WTC11 (cell line): Measurements from ENCODE around the gene NAALADL1. TPM values are rescaled to one million over a fixed set of nuclear protein-coding genes. Genes with fewer than 3 reads are reported as not detected.

Experiments used
- ATF2 ChIP-seq: sonication (generic); formaldehyde crosslinking; IDR thresholded peaks from 2 replicates; pipeline ENCODE4 v1.8.1; 2022; ENCODE audit warnings: low read depth, missing genetic modification reagents, borderline replicate concordance
- CREB1 ChIP-seq: sonication (generic); formaldehyde crosslinking; IDR thresholded peaks from 2 replicates; pipeline ENCODE4 v1.8.0; 2023; ENCODE audit warnings: mild to moderate bottlenecking, missing genetic modification reagents
- CTCF ChIP-seq: fragments of 200-600 bp; IDR thresholded peaks from 2 replicates; pipeline ENCODE4 v1.8.0; 2022; ENCODE audit warnings: antibody characterized with exemption
- E2F4 ChIP-seq: sonication (generic); formaldehyde crosslinking; IDR thresholded peaks from 2 replicates; pipeline ENCODE4 v1.8.1; 2022; ENCODE audit warnings: low read depth, mild to moderate bottlenecking, moderate library complexity, missing genetic modification reagents, borderline replicate concordance
- FOXK1 ChIP-seq: sonication (generic); formaldehyde crosslinking; IDR thresholded peaks from 2 replicates; pipeline ENCODE4 v1.8.0; 2022; ENCODE audit warnings: mild to moderate bottlenecking, moderate library complexity, missing genetic modification reagents
- GTF2I ChIP-seq: fragments of 250-450 bp; sonication (Bioruptor Pico); conservative IDR thresholded peaks from 2 replicates; pipeline ENCODE4 v1.4.0; 2021; ENCODE audit warnings: mild to moderate bottlenecking
- PRDM15 ChIP-seq: sonication (generic); formaldehyde crosslinking; IDR thresholded peaks from 2 replicates; pipeline ENCODE4 v1.8.0; 2022; ENCODE audit warnings: missing genetic modification reagents
- STAT6 ChIP-seq: sonication (generic); formaldehyde crosslinking; conservative IDR thresholded peaks from 2 replicates; pipeline ENCODE4 v1.8.1; 2023; ENCODE audit warnings: mild to moderate bottlenecking, low read depth, missing genetic modification reagents, moderate library complexity
- TP53 ChIP-seq: sonication (generic); formaldehyde crosslinking; IDR thresholded peaks from 2 replicates; pipeline ENCODE4 v1.8.1; 2023; ENCODE audit warnings: mild to moderate bottlenecking, missing genetic modification reagents
- USF1 ChIP-seq: sonication (generic); formaldehyde crosslinking; IDR thresholded peaks from 2 replicates; pipeline ENCODE4 v1.8.0; 2022; ENCODE audit warnings: mild to moderate bottlenecking, missing genetic modification reagents
- USF2 ChIP-seq: sonication (generic); formaldehyde crosslinking; IDR thresholded peaks from 2 replicates; pipeline ENCODE4 v1.8.1; 2023; ENCODE audit warnings: mild to moderate bottlenecking, missing genetic modification reagents, moderate library complexity
- ZNF232 ChIP-seq: sonication (generic); formaldehyde crosslinking; IDR thresholded peaks from 2 replicates; pipeline ENCODE4 v1.8.0; 2022; ENCODE audit warnings: mild to moderate bottlenecking, missing genetic modification reagents
- total RNA-seq: library from RNA; stranded (reverse); gene quantifications from 3 replicates; pipeline ENCODE4 v1.2.3, GENCODE V29; 2021

The NAALADL1 gene
- total RNA-seq, 1 experiment from 2014 or later, result 4.5 TPM

GRCh38 chr11:65013888-65014725 lies 44.2 kb downstream of the NAALADL1 start, which contains the start of gene ARL2 (continued):
- TF ChIP-seq CREB1 (CRISPR knock-in tag) (0 out of 2 replicates have a peak, but pooled peaks have one; percentile 16), USF1 (CRISPR knock-in tag) (peak; percentile 99), STAT6 (CRISPR knock-in tag) (0 out of 2 replicates have a peak, but pooled peaks have one; percentile 70), PRDM15 (CRISPR knock-in tag) (peak; percentile 35; the same call in 1 of the 2 replicates), GTF2I (no peak), TP53 (CRISPR knock-in tag) (peak; percentile 71), E2F4 (CRISPR knock-in tag) (no peak), ZNF232 (CRISPR knock-in tag) (peak; percentile 41; the same call in 1 of the 2 replicates), FOXK1 (peak; percentile 23; the same call in 1 of the 2 replicates), USF2 (CRISPR knock-in tag) (peak; percentile 99), CTCF (peak; percentile 62), ATF2 (CRISPR knock-in tag) (no peak)
